H9 (cell line): Measurements from ENCODE around the gene KCNH4. TPM values are rescaled to one million over a fixed set of nuclear protein-coding genes. Genes with fewer than 3 reads are reported as not detected.

Experiments used
- DNase-seq: peaks from one replicate; pipeline ENCODE4 v3.0.0-alpha.2; 2017
- H2AFZ ChIP-seq: one replicate; pipeline ENCODE4 v1.6.1; 2013; ENCODE audit warnings: mild to moderate bottlenecking, low read length, control low read depth, moderate library complexity
- H2AK5ac ChIP-seq: 2 replicates; pipeline ENCODE4 v1.6.1; 2013; ENCODE audit warnings: low read length, control low read depth, mixed read lengths; ENCODE audit not compliant: insufficient read length
- H2BK120ac ChIP-seq: one replicate; pipeline ENCODE4 v1.6.1; 2013; ENCODE audit warnings: low read depth, mild to moderate bottlenecking, low read length, control low read depth, inconsistent platforms; ENCODE audit not compliant: poor library complexity, severe bottlenecking
- H2BK12ac ChIP-seq: 2 replicates; pipeline ENCODE4 v1.6.1; 2013; ENCODE audit warnings: low read length, control low read depth, mixed read lengths, low read depth; ENCODE audit not compliant: insufficient read length
- H2BK15ac ChIP-seq: 2 replicates; pipeline ENCODE4 v1.6.1; 2013; ENCODE audit warnings: low read depth, low read length, control low read depth
- H2BK20ac ChIP-seq: one replicate; pipeline ENCODE4 v1.6.1; 2013; ENCODE audit warnings: low read depth, mild to moderate bottlenecking, low read length, control low read depth, inconsistent platforms; ENCODE audit not compliant: poor library complexity, severe bottlenecking
- H2BK5ac ChIP-seq: 2 replicates; pipeline ENCODE4 v1.6.1; 2013; ENCODE audit warnings: low read length, control low read depth, mixed read lengths; ENCODE audit not compliant: insufficient read length
- H3K14ac ChIP-seq: 2 replicates; pipeline ENCODE4 v1.6.1; 2013; ENCODE audit warnings: low read length, control low read depth; ENCODE audit not compliant: insufficient read depth
- H3K18ac ChIP-seq: 2 replicates; pipeline ENCODE4 v1.6.1; 2013; ENCODE audit warnings: low read depth, mild to moderate bottlenecking, mixed read lengths, low read length, control low read depth; ENCODE audit not compliant: insufficient read length
- H3K23ac ChIP-seq: 2 replicates; pipeline ENCODE4 v1.6.1; 2013; ENCODE audit warnings: low read length, control low read depth, mixed read lengths, low read depth; ENCODE audit not compliant: insufficient read length
- H3K23me2 ChIP-seq: 2 replicates; pipeline ENCODE4 v1.6.1; 2013; ENCODE audit warnings: low read depth, mild to moderate bottlenecking, mixed read lengths, low read length, control low read depth; ENCODE audit not compliant: insufficient read length, poor library complexity, severe bottlenecking
- H3K27ac ChIP-seq: 2 replicates; pipeline ENCODE4 v1.5.1; 2013; ENCODE audit warnings: low read length, control low read depth, mixed read lengths, low read depth; ENCODE audit not compliant: insufficient read length
- H3K27me3 ChIP-seq: 2 replicates; pipeline ENCODE4 v1.6.1; 2013; ENCODE audit warnings: low read length, control low read depth, inconsistent platforms; ENCODE audit not compliant: insufficient read depth
- H3K4ac ChIP-seq: 2 replicates; pipeline ENCODE4 v1.6.1; 2013; ENCODE audit warnings: low read depth, mild to moderate bottlenecking, control low read depth, inconsistent platforms, low read length, moderate library complexity
- H3K4me1 ChIP-seq: 2 replicates; pipeline ENCODE4 v1.6.1; 2013; ENCODE audit warnings: low read length, control low read depth, inconsistent platforms; ENCODE audit not compliant: insufficient read depth
- H3K4me2 ChIP-seq: 2 replicates; pipeline ENCODE4 v1.6.1; 2013; ENCODE audit warnings: low read length, control low read depth, mixed read lengths; ENCODE audit not compliant: insufficient read length, insufficient read depth
- H3K56ac ChIP-seq: 2 replicates; pipeline ENCODE4 v1.6.1; 2013; ENCODE audit warnings: low read depth, mild to moderate bottlenecking, mixed read lengths, low read length, control low read depth; ENCODE audit not compliant: insufficient read length
- H3K79me1 ChIP-seq: 2 replicates; pipeline ENCODE4 v1.6.1; 2013; ENCODE audit warnings: low read depth, mild to moderate bottlenecking, moderate library complexity, low read length, control low read depth, inconsistent platforms; ENCODE audit not compliant: insufficient read depth, poor library complexity, severe bottlenecking
- H3K79me2 ChIP-seq: 2 replicates; pipeline ENCODE4 v1.6.1; 2013; ENCODE audit warnings: low read length, control low read depth, inconsistent platforms; ENCODE audit not compliant: insufficient read depth
- H3K9ac ChIP-seq: 2 replicates; pipeline ENCODE4 v1.6.1; 2013; ENCODE audit warnings: low read length, control low read depth, mixed read lengths; ENCODE audit not compliant: insufficient read length; ENCODE audit errors: extremely low read depth
- H3K9me3 ChIP-seq: one replicate; pipeline ENCODE4 v1.6.1; 2013; ENCODE audit warnings: low read depth, low read length, inconsistent platforms; ENCODE audit not compliant: control insufficient read depth
- H3T11ph ChIP-seq: one replicate; pipeline ENCODE4 v1.6.1; 2013; ENCODE audit warnings: mild to moderate bottlenecking, low read length, control low read depth, inconsistent platforms
- H4K20me1 ChIP-seq: one replicate; pipeline ENCODE4 v1.6.1; 2013; ENCODE audit not compliant: control insufficient read depth, insufficient read length, insufficient read depth
- H4K5ac ChIP-seq: 2 replicates; pipeline ENCODE4 v1.6.1; 2013; ENCODE audit warnings: low read depth, mild to moderate bottlenecking, mixed read lengths, low read length, control low read depth; ENCODE audit not compliant: insufficient read length
- H4K8ac ChIP-seq: replicated peaks from 2 replicates; pipeline ENCODE4 v1.6.1; 2013; ENCODE audit warnings: low read length, control low read depth, mixed read lengths, low read depth; ENCODE audit not compliant: insufficient read length
- H4K91ac ChIP-seq: 2 replicates; pipeline ENCODE4 v1.6.1; 2013; ENCODE audit warnings: low read depth, mild to moderate bottlenecking, moderate library complexity, mixed read lengths, low read length, control low read depth; ENCODE audit not compliant: insufficient read length
- H3K27ac Mint-ChIP-seq, 3 experiments: 2 replicates in 2 of 3; 3 replicates in 1 of 3; pipeline ENCODE4 v1.8.0; 2020 to 2021; ENCODE audit warnings: mixed read lengths in 3 of 3, mild to moderate bottlenecking in 1 of 3, moderate library complexity in 1 of 3
- H3K27me3 Mint-ChIP-seq: 2 replicates; pipeline ENCODE4 v1.8.0; 2021; ENCODE audit warnings: low read depth, mild to moderate bottlenecking, moderate library complexity, mixed read lengths
- H3K36me3 Mint-ChIP-seq, 3 experiments: 2 replicates in 2 of 3; 3 replicates in 1 of 3; pipeline ENCODE4 v1.8.0; 2020 to 2021; ENCODE audit warnings: low read depth in 3 of 3, mixed read lengths in 3 of 3; ENCODE audit not compliant: insufficient read depth in 1 of 3
- H3K4me1 Mint-ChIP-seq, 2 experiments: 2 replicates each; pipeline ENCODE4 v1.8.0; 2020; ENCODE audit warnings: mixed read lengths in 2 of 2
- H3K4me3 Mint-ChIP-seq, 2 experiments: 2 replicates in 1 of 2; 3 replicates in 1 of 2; pipeline ENCODE4 v1.8.0; 2020 to 2021; ENCODE audit warnings: mild to moderate bottlenecking in 2 of 2, mixed read lengths in 2 of 2, moderate library complexity in 1 of 2
- H3K9me3 Mint-ChIP-seq, 2 experiments: 2 replicates in 1 of 2; 3 replicates in 1 of 2; pipeline ENCODE4 v1.8.0; 2020; ENCODE audit warnings: mild to moderate bottlenecking in 2 of 2, mixed read lengths in 2 of 2, moderate library complexity in 1 of 2
- CTCF ChIP-seq: fragments of 200-600 bp; sonication (generic); conservative IDR thresholded peaks from 3 replicates; pipeline ENCODE4 v1.8.0; 2021; ENCODE audit warnings: antibody characterized with exemption, mild to moderate bottlenecking
- WGBS: extraction: QIAGEN DNeasy Blood & Tissue Kit; methylation state at CpG from one replicate; pipeline ENCODE4 v1.1.7; 2013; ENCODE audit warnings: missing lambda C conversion rate, low lambda C conversion rate, mixed read lengths; ENCODE audit not compliant: insufficient read length; ENCODE audit errors: extremely low coverage; 5-methylcytosine and 5-hydroxymethylcytosine counted together
- total RNA-seq: library from RNA; stranded (reverse); gene quantifications from 2 replicates; pipeline ENCODE4 v1.2.1, GENCODE V29; 2021

KCNH4 gene
- total RNA-seq, 1 experiment from 2014 or later, result not detected

- H3K36me3 Mint-ChIP-seq, result peaks cover 13 to 42% (median 27%) of the 10 kb centered on the region in 3 experiments; a peak in 6 of 7 replicates
- WGBS, result no CpG with 5 or more reads among the region's 3 CpGs
- H3K4ac ChIP-seq, result no peak overlapping the region
- no peaks in the 10 kb centered on the region for H3K27me3 ChIP-seq
- peaks cover 5% of the 10 kb centered on the region; the same call in 1 of the 2 replicates for H3K4me1 ChIP-seq
- no peak overlapping the region for H3T11ph ChIP-seq
- peaks cover 29 to 32% of the 10 kb centered on the region in 2 experiments for H3K4me1 Mint-ChIP-seq
- no peaks in the 10 kb centered on the region for H3K9me3 Mint-ChIP-seq
- H4K5ac ChIP-seq, result no peak overlapping the region
- TF ChIP-seq CTCF, result no peak
- H3K4me3 Mint-ChIP-seq, result no peak overlapping the region
- no peak overlapping the region for H2BK20ac ChIP-seq
- no peak overlapping the region for H4K8ac ChIP-seq
- H3K27ac Mint-ChIP-seq, result peak overlapping the region in 2 of 3 experiments; percentile 34 to 35; a peak in 1 of 7 replicates
- H3K79me2 ChIP-seq, result peaks cover 2% of the 10 kb centered on the region; the same call in 1 of the 2 replicates
- peaks cover 3% of the 10 kb centered on the region for H3K79me1 ChIP-seq
- no peak overlapping the region for H2BK12ac ChIP-seq
- no peaks in the 10 kb centered on the region for H3K9me3 ChIP-seq
- no peak overlapping the region for H3K27ac ChIP-seq
- no peak overlapping the region for H2AK5ac ChIP-seq
- no peak overlapping the region for H3K4me2 ChIP-seq
- H3K9ac ChIP-seq, result no peak overlapping the region
- no peak overlapping the region for H4K91ac ChIP-seq
- H3K14ac ChIP-seq, result no peak overlapping the region
- H3K18ac ChIP-seq, result no peak overlapping the region
- H4K20me1 ChIP-seq, result no peaks in the 10 kb centered on the region
- H3K56ac ChIP-seq, result no peak overlapping the region
- H2AFZ ChIP-seq, result no peak overlapping the region
- no peak overlapping the region for H2BK15ac ChIP-seq
- H3K23me2 ChIP-seq, result no peaks in the 10 kb centered on the region
- no peak overlapping the region for H2BK120ac ChIP-seq
- no peak overlapping the region for H2BK5ac ChIP-seq
- no peak for DNase-seq
- no peaks in the 10 kb centered on the region for H3K27me3 Mint-ChIP-seq
- H3K23ac ChIP-seq, result no peak overlapping the region
These were observed 48.0 kb downstream of the KCNH4 start for GRCh38 chr17:42132941-42133340.
